Hematopoietic multipotent progenitor cell (in vitro differentiated cells): ENCODE data around the gene AQP12A. TPM values are rescaled to one million over a fixed set of nuclear protein-coding genes. Genes with fewer than 3 reads are reported as not detected.

Source experiments
- DNase-seq, 3 donors: peaks; one replicate each; pipeline ENCODE4 v3.0.0-alpha.2; 2011 to 2015; ENCODE audit warnings: low read depth in 2 of 3, low spot score in 2 of 3
- total RNA-seq: library from RNA; depleted of rRNA; stranded (reverse); fragments of >200 nt; gene quantifications from one replicate; pipeline ENCODE4 v1.2.3, GENCODE V29; 2012

AQP12A gene
- total RNA-seq, 1 donor, result not detected

DNA sequence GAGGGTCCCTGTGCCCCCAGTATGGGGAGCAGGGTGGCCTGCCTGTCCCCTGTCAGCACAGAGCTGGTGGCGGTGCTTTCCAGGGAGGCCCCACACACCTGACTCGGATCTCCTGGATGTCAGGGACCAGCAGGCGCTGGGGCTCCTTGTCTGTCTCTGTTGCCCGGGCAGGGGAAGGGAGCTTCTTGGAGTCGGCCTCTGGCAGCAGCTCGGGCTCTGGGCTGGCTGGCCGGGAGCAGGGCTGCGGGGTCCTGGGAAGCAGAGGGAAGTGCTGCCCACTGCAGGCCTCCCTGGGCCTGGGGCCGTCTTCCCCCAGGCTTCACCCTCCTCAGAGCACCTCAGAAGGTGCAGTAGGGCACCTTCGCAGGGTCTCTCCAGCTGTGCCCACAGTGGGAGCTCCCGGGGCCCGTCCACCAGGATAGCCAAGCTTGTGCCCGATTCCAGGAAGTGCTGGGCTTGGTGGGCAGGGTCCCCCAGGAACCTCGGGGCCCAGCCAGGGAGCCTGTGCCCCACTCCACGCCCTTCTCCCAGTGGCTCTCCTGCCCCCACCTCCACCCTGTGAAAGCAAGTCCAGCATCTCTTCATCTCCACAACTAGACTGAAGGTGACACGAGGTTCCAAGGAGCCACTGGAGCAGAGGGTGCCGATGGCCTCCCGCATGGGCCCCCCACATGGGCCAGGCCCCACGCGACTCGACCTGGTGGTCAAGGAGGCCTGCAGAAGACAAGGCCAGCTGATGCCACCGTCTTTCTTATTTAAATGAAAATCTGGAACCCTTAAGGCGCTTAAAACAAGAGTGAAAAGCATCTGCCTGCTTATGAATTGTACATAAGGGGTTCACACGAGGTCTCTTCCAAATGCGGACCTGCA is 28.2 kb downstream of the AQP12A start:
- no peak for DNase-seq

DNA sequence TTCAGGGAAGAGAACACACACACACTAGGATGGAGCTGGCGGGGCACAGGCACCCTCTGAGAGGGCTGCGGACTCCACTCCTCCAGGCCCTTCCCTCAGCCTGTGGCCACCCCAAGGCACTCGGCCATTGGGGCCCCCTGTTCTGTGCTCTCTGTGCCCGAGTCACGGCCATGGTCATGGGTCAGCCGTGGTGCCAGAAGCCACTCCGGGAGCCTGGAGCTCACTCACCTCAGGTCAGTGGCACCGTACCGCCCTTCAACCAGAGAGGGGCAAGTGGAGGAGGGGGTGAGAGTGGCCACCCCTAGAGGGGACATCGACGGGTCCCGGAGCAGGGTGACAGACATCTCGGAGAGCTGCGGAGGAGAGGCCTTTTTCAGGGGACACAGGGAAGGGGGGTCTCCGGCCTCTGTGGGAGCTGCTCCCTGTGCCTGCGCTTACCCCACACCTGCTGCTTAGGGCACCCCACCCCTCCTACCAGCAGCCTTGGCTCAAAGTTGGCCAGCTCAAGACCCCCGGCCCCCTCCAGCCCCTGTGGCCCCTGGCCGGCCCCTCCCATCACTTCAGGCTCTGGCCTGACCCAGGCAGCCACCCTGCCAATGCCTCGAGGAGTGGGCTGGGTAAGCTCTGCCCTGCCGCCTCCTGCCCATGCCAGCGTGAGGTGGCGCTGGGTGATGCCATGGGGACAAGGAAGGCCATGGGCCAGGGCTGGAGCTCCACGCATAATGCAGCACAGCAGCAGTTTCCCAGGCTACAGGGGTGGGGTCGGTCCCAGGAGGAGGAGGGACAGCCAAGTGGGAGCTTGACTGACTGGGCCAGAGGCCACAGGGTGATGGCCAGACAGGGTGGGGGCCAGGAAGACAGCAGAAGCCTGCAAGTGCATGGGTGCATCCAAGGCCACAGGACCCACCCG is 29.3 kb downstream of the AQP12A start:
- DNase-seq, result no peak

DNA sequence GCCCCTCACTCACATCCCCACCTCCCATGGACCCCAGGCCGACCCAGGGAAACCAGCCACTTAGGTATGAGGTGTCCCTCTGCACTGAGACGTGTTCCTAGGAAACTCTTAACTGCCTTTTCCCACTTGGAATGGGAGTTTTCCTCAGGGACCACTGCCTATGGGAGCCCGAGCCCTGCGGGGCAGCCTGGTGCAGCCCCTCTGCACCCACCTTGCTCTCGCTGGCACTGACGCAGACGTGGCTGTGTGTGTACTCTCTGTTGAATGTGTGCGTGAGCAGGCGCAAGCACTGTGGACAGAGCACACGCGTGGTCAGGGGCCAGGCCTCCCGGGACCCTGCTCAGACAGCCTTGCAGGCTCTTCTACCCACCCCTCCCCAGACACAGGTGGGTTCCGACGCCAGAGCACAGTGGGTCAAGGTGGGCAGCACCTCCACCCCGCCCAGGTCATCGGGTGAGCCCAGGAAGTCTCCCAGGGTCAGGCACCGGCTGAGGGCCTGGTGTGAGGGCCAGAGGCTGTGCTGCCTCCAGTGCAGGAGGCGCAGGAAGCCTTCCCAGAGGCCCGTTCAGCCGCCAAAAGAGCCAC is 30.0 kb downstream of the AQP12A start:
- DNase-seq, result no peak

DNA sequence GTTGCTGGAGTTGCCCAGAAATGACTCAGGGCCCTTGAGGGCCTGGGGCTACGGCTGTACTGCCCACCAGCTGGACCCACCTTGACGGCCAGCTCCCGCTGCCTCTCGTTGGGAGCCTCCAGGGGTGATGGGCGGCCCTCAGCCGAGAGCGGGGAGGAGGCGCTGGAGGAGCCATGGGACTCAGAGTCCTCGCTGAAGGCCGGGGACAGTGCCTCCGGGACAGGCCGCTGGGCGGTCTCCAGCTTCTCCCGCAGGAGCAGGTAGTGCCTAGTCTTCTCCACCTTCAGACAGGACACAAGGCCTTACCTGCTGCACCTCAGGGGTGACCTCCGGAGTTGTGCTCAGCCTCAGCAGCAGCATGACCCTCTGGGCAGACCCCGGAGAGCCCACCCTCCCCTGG is 30.7 kb downstream of the AQP12A start:
- DNase-seq, result no peak

DNA sequence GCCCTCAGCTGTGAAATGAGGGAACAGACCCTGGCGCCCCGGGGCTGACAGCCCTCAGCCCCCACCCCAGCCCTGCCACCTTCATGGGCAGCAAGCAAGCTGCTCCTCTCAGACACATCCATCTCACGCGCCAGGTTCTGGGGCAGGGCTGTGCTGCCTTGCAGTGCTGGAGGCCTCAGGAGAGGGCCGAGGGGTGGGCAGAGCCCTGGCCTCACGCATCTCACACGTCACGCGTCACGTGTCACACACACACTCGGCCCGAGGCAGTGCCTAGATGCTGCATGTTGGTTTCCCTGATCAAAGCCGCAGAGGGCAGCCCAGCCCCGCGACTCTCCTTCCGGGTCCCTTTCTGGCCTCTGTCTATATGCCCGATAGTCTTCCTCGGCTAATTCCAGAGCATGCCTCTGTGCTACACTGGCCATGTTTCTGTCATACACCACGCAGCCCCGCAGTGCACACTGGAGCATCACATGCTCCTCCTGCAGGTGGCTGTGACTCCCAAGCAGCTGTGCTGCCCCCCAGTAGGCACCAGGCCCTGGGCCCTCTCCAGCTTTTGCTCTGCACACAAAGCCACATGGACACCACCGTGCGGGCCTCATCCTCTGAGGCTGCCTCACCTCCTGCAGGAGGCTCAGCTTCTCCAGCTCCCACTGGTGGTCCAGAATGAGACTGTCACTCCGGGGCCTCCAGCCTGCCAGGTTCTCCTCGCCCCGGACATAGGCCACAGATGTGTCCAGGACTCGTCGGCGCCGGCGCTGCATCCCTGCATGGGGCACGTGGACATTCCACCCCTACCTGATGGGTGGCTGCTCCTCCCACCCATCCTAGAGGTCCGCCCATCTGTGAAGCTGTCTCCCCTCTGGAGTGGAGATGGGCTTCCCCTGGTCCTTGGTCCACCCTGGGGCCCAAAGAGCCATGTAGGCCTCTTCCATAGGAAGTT is 31.4 kb downstream of the AQP12A start:
- DNase-seq, result no peak

DNA sequence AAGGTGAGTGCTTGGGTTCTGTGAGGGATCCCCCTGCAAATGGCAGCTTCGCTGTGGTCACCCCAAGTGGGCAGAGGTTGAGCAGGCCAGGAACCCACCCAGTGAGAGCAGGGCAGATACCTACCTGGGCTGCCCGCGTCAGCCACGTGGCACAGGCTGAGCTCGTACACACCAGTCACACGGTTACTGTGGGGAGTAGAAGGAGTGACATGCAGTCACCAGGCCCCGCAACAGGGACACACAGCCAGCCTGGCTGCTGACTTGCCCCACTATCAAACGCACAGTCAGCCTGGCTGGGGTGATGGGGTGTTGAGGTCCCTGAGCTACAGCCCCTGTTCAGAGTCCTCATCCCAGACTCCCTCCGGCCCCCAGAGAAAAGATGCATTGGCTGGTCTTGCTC is 32.2 kb downstream of the AQP12A start:
- DNase-seq, result no peak

DNA sequence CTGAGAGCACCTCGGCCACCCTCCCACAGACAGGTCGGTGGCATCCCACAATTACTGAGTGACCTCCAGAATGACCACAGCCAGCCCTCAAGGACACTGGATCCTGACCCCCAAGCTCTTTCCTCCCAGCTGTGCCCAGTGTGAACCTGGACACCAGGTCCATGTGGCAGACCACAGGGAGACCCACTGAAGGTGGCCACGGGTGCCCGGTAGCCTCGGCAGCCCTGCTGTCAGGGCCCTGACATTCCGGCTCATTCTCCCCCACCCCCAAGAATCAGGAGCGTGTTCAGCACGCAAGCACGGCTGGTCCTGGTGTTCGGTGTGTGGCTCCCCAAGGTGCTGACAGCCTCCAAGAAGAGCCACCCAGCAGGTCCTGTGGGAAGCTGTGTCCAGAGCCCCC is 32.8 kb downstream of the AQP12A start:
- DNase-seq, result no peak

DNA sequence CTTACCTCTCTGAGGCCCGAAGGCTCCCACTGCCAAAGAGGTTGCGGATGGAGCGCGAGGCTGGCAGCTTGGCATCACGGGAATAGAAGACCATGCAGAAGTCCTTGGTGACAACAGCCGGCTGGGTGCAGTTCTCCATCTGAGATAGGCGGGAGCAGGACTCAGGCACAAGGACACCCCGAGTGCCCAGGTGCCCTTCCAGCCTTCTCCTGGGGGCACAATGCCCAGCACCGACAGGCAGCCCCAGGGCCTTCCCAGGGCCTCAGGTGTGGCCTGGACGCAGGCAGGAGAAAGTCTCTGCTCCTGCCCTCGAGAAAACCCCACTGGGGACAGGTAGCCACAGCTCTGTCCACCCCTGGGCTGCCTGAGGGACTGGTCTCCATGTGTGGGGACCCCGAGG is 33.6 kb downstream of the AQP12A start:
- no peak for DNase-seq

DNA sequence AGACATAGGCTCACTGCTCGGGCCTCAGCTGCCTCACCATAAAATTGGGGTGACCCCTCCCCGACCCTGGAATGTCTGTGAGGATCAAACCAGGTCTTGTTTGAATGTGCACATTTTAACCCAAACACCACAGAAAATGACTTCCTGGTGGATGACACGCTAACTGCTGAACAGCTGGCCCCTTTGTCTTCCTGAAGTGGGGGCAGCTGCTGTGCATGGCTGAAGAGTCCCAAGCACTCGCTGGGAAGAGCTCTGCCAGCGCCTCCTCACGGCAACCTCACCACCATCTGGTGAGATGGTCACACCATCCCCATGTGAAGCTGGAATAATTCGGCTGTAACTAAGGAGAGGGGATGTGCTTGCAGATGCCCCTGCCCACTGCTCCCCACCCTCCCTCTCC is 34.0 kb downstream of the AQP12A start:
- no peak for DNase-seq

DNA sequence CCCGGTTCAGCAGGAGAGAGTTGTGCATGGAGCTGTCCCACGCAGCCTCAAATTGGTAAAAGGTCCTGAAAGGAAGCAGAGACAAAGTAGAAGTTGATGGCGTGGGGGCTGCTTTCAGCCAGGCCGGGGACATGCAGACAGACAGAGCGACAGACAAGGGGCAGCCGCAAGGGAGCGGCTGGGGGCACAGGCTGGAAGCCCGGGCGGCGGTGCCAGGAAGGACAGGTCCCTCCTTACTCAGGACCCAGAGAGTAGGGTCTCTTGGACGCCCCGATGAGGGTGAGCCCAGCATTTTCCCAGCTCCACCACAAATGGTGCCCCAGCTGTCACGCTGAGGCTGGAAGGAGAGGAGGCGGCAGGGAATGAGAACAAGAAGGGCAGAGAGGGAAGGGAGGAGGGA is 35.2 kb downstream of the AQP12A start:
- no peak for DNase-seq

DNA sequence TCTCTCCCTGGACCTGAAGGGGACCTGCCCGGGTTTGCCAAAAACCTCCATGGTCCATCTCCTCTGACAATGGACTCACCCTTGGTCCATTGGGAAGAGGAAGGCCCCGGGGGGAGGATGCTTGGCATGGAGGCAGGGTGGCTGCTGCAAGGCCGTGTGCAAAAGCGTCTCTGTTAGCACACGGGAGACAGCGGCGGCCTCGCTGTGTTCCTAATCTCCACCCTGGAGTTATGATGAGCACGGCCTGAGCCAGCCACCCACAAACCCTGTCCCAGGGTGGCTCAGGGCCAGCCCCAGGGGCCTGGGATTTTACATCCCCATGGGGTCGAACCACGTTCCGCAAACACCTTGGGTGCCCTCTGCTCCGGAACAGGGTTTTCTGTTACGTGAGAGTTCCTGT is 35.8 kb downstream of the AQP12A start:
- no peak for DNase-seq

DNA sequence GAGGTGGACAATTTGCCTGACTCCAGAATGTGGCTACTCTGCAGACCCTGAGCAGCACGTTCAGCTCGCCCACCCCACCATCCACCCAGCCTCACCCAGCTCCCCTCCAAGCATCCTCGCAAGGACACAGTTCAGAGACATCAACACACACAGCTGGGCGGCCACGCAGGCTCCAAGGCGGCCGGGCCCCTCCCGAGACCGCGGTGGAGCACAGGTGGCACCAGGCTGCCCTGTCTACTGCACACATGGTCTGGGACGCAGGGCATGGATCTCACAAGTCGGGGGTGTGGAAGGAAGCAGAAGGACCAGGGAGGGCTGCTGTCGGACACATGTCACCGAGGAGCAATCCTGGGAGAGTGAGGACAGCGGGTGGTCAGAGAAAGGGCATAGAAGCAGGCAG is 36.2 kb downstream of the AQP12A start:
- DNase-seq, result no peak

DNA sequence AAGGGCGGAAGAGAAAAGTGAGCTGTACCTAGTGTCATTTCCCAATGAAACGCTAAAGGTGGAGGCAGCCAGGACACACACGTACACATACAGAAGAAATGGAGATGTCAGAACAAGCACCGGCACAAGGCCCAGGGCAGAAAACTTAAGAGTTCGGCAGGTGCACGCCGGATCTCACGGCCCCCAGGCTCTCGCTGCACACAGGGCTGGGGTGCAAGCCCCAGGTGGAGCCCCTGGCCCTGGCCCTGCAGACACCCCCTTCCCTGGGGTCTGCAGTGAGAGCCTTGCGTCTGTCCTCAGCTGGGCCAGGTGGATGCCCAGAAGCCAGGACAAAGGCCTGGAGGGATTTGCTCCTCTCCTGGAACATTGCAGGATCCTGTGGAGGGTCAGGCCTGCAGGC is 36.7 kb downstream of the AQP12A start:
- no peak for DNase-seq

DNA sequence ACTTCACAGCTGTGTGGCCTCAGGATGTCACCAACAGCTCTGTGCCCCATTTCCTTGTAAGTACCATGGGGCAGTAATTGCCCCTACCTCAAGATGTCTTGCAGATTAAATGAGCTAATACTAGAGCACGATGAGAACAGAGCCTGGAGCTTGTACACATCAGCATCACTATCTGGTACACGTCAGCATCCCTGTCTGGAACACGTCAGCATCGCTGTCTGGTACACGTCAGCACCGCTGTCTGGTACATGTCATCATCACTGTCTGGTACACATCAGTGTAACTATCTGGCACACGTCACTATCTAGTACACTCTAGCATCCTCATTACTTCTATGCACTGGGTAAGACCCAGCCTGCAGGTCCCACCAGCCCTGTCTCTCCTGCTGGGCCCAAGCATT is 37.2 kb downstream of the AQP12A start:
- no peak for DNase-seq

DNA sequence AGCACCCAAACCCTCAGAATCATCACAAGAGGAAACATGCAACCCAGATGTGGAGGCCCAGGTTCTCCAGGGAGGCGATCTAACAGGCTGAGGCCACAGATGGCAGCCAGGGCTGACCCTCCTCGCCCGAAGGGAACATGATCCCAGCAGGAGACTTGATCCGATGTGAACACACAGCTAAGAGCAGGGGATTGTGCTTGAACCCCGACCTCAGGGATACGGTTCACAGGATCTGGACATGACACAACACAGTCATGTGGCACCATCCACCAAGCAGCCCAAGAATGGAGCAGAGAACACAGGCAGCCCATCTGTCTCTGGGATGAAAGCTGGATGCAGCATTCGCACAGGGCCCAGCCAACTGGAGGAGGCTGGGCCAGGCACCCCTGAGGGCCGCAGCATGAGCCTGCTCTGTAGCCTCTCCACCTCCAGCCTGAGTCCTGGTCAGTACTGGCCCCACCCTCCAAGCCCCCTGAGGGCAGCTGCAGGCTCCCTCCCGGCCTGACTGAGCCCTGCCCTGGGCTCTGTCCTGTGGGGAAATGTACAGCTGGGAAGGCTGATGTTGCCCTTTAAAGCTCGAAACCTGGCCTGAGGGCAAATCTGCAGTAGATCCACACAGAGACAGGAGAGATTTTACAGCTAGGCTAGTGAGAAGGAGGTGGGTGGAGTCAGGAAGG is 39.0 kb downstream of the AQP12A start:
- DNase-seq, result no peak

DNA sequence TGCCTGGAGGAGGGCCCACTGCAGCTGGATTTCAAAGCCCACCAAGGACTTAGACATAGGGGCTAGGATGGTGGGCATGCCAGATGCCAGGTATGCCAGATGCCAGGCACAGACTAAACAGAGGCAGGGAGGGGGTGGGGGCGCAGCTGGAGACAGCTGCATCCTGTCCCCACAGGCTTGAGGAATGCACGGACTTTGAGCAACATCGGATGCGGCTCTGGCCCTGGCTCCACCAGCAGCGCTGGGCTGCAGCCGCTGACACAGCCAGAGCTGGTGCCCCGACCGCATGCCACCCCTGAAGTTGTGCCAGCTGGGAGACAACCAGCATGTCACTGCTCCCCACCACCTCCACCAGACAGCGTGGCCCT is 39.5 kb downstream of the AQP12A start:
- no peak for DNase-seq

DNA sequence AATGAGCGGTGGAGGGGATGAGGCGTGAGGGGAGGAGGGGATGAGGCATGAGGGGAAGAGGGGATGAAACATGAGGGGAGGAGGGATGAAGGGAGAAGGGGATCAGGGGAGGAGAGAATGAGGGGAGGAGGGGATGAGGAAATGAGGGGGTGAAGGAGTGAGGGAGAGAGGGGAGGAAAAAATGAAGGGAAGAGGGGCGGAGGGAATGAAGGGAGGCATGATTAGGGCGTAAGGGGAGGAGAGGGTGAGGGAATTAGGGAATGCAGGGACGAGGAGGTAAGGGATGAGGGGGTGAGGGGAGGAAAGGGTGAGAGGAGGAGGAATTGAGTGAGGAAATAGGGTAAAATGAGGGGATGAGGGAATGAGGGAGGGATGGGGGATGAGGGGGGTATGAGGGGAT is 40.5 kb downstream of the AQP12A start:
- DNase-seq, result no peak

DNA sequence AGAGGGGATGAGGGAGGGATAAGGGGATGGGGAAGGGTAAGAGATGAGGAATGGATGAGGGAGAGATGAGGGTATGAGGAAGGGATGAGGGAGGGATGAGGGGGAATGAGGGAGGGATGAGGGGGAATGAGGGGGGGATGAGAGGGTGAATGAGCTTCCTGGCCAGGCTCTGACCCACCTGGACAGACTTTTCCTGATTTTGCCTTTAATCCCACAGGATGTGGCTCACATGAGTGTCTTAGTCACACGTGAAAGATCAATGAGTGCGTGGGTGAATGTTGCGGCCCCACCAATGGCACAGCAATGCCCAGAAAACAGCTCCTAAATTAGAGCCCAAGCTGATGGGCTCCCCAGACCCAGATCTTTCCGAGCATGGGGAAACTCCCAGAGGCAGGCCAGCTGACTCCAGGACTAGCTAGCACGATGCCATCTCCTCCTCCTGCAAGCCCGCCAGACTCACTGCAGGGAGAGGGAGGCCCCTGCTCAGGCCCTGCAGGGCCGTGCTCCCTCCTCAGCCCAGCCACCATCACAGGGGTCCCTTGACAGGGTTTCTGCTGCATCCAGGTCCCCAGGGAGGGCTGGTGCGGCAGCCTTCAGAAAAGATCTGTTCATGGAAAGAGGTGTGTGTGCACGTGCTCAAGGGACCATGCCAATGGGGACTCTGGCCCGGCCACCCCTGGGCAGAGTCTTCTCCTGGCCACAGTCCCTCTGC is 41.4 kb downstream of the AQP12A start:
- DNase-seq, result no peak

DNA sequence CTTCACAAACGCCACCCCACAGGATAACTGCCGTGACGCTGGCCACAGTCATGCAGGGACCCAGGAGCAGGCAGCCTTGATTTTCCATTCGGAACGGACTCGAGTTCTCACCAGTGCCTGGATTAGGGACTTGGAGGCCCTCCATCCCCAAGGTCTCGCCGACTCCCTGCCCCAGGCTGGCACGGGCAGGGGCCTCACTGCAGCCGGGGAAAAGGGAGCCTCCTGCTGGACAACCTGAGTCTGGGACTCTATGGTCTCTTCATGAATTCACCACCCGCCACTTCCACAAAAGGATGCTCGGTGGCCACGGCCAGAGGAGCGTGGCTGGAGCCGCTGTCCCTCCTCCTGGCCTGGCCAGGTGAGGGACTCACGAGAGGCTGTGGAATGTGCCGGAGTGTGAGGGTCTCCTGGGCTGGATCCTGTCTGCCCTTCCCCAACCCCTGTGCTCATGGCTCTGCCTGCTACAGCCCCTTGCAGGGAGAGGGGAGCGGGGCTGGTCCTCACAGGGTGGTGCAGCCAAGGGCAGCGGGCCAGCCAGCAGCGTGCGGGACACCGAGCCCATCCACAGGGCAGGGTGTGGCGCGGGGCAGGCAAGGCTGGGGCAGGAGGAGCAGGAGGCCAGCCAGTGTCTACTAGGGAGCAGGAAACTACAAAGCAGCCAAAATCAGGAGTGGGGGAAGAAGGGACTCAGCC is 42.3 kb downstream of the AQP12A start:
- DNase-seq, result peak in 1 of 3 donors; percentile 56
